GM12878 (cell line): ENCODE results near the gene GATA2. TPM values are rescaled to one million over a fixed set of nuclear protein-coding genes. Genes with fewer than 3 reads are reported as not detected.

Experiments
- ATAC-seq: fragments of 200-7000 bp; cut with Tn5 transposase; 3 replicates; pipeline ENCODE4 v1.9.1; 2020; ENCODE audit warnings: mild to moderate bottlenecking, moderate library complexity
- BruUV-seq: library from RNA; stranded (reverse); fragments of 400-500 nt; replicated peaks from 2 replicates; lab custom pipeline; 2021; lab: Mats Ljungman, UMichigan
- CTCF ChIA-PET: fragments of 300-600 bp; sonication (Branson Sonifier 250); formaldehyde crosslinking; extraction: SDS; loops from one replicate; lab custom pipeline; 2021; ENCODE audit warnings: inconsistent platforms; lab: Yijun Ruan, JAX
- POLR2A ChIA-PET: fragments of 350-600 bp; formaldehyde crosslinking; extraction: SDS; loops from one replicate; lab custom pipeline; 2021; ENCODE audit warnings: inconsistent platforms; lab: Charles Lee
- RAD21 ChIA-PET: fragments of 300-600 bp; sonication (Branson Sonifier 250); formaldehyde crosslinking; loops from one replicate; lab custom pipeline; 2023; ENCODE audit warnings: antibody characterized with exemption; ENCODE audit not compliant: unreplicated experiment; lab: Charles Lee
- SMC1A ChIA-PET: fragments of 300-600 bp; sonication (Branson Sonifier 250); formaldehyde crosslinking; loops from one replicate; lab custom pipeline; 2023; ENCODE audit not compliant: unreplicated experiment, uncharacterized antibody; lab: Charles Lee
- DNase-seq: peaks from one replicate; pipeline ENCODE4 v3.0.0-alpha.2; 2011; ENCODE audit warnings: low read depth, low spot score
- FAIRE-seq: peaks from 3 replicates; lab custom pipeline; 2011; peaks lifted over from hg19 to GRCh38; lab: Jason Lieb, UNC
- H2AFZ ChIP-seq: 2 replicates; pipeline ENCODE4 v1.6.0; 2011; ENCODE audit warnings: low read depth, low read length, control low read depth; ENCODE audit not compliant: control insufficient read depth
- H3K27ac ChIP-seq: 2 replicates; pipeline ENCODE4 v1.5.1; 2011; ENCODE audit warnings: control low read depth; ENCODE audit not compliant: control insufficient read depth, insufficient read depth
- H3K27me3 ChIP-seq, 2 experiments: replicated peaks in 1 of 2; 2 replicates each; pipeline versions ENCODE4 v1.6.0 to v1.6.1; 2011; ENCODE audit warnings: low read length in 1 of 2; ENCODE audit not compliant: control insufficient read depth in 2 of 2, insufficient read depth in 2 of 2
- H3K36me3 ChIP-seq, 2 experiments: 2 replicates each; pipeline ENCODE4 v1.5.1; 2011; ENCODE audit warnings: low read length in 1 of 2; ENCODE audit not compliant: control insufficient read depth in 2 of 2, insufficient read depth in 2 of 2
- H3K4me1 ChIP-seq: 2 replicates; pipeline ENCODE4 v1.6.1; 2011; ENCODE audit warnings: mild to moderate bottlenecking, low read length, moderate library complexity, mixed read lengths; ENCODE audit not compliant: control insufficient read depth, insufficient read depth
- H3K4me2 ChIP-seq: 2 replicates; pipeline ENCODE4 v1.6.0; 2011; ENCODE audit warnings: control low read depth; ENCODE audit not compliant: control insufficient read depth, insufficient read depth
- H3K4me3 ChIP-seq: fragments of 200-600 bp; sonication (generic); 2 replicates; pipeline ENCODE4 v1.5.1; 2016
- H3K79me2 ChIP-seq: 2 replicates; pipeline ENCODE4 v1.6.0; 2011; ENCODE audit warnings: low read length; ENCODE audit not compliant: control insufficient read depth, insufficient read depth
- H3K9ac ChIP-seq: 2 replicates; pipeline ENCODE4 v1.8.0; 2011; ENCODE audit warnings: low read length, control low read depth, mixed read lengths; ENCODE audit not compliant: control insufficient read depth, insufficient read depth
- H3K9me3 ChIP-seq: replicated peaks from 3 replicates; pipeline ENCODE4 v1.5.1; 2011; ENCODE audit warnings: mild to moderate bottlenecking, low read length; ENCODE audit not compliant: control insufficient read depth, insufficient read depth
- H4K20me1 ChIP-seq: 2 replicates; pipeline ENCODE4 v1.6.0; 2011; ENCODE audit not compliant: control insufficient read depth, insufficient read depth
- BHLHE40 ChIP-seq, 2 experiments: fragments of 450-650 bp in 1 of 2; IDR thresholded peaks; 2 replicates each; pipeline ENCODE4 v1.6.1; 2011 to 2017; ENCODE audit warnings: low read depth in 2 of 2, borderline replicate concordance in 1 of 2, improper control_type of control experiment in 1 of 2, low read length in 1 of 2, mild to moderate bottlenecking in 1 of 2
- CEBPB ChIP-seq, 2 experiments: fragments of 150-350 bp in 1 of 2; IDR thresholded peaks; 2 replicates each; pipeline ENCODE4 v1.6.1; 2012 to 2014; ENCODE audit warnings: low read depth in 2 of 2, low read length in 2 of 2, borderline replicate concordance in 1 of 2, inconsistent platforms in 1 of 2
- IRF5 ChIP-seq: fragments of 450-650 bp; IDR thresholded peaks from 2 replicates; pipeline ENCODE4 v1.6.1; 2017; ENCODE audit warnings: borderline replicate concordance
- KAT2A ChIP-seq: conservative IDR thresholded peaks from 2 replicates; pipeline ENCODE4 v1.6.1; 2011; ENCODE audit warnings: low read depth, low read length; ENCODE audit not compliant: control insufficient read depth
- MAX ChIP-seq: IDR thresholded peaks from 2 replicates; pipeline ENCODE4 v1.6.1; 2012; ENCODE audit warnings: low read depth, low read length, improper control_type of control experiment
- NR2F1 ChIP-seq: fragments of 450-650 bp; conservative IDR thresholded peaks from 2 replicates; pipeline ENCODE4 v1.6.1; 2017; ENCODE audit warnings: mild to moderate bottlenecking
- PAX5 ChIP-seq: IDR thresholded peaks from 2 replicates; pipeline ENCODE4 v1.6.1; 2011; ENCODE audit warnings: low read depth, low read length, borderline replicate concordance
- SIN3A ChIP-seq: IDR thresholded peaks from 2 replicates; pipeline ENCODE4 v1.6.1; 2012; ENCODE audit warnings: low read depth, low read length, improper control_type of control experiment
- ZNF274 ChIP-seq: IDR thresholded peaks from one replicate; pipeline ENCODE4 v1.8.0; 2011; ENCODE audit not compliant: insufficient read length, insufficient read depth
- WGBS: methylation state at CpG from one replicate; pipeline ENCODE4 v1.1.6; 2016; ENCODE audit warnings: low lambda C conversion rate; ENCODE audit not compliant: insufficient replicate concordance, insufficient coverage; ENCODE audit errors: missing lambda C conversion rate; 5-methylcytosine and 5-hydroxymethylcytosine counted together
- in situ Hi-C: fragments of 300-500 bp; cut with MboI; formaldehyde crosslinking; loops from 9 replicates; pipeline ENCODE4 v1.14.3; 2018; ENCODE audit warnings: mixed read lengths
- intact Hi-C: fragments of 100-400 bp; cut with micrococcal nuclease; formaldehyde crosslinking; loops from one replicate; pipeline ENCODE4 v1.14.2; 2022; ENCODE audit not compliant: unreplicated experiment
- polyA plus RNA-seq, 11 experiments: library from polyadenylated mRNA; depleted of rRNA in 4 of 11; unstranded in 6 of 11; stranded (reverse) in 5 of 11; fragments of >200 nt; fragmentation: Nextera tagmentation in 4 of 11; fragmentation: Illumina TruSeq in 1 of 11; extraction: Ambion mirVana in 4 of 11; extraction: Trizol in 1 of 11; gene quantifications; 1 replicate in 1 of 11; 2 replicates in 10 of 11; pipeline versions ENCODE4 v1.2.1 to v1.2.3, GENCODE V29; 2011 to 2016; ENCODE audit warnings: inconsistent platforms in 2 of 11, missing spikeins in 2 of 11, low read depth in 1 of 11
- total RNA-seq, 4 experiments: library from RNA; depleted of rRNA in 3 of 4; stranded (reverse); fragments of >200 nt in 3 of 4; fragmentation: Illumina TruSeq in 1 of 4; extraction: Trizol in 1 of 4; gene quantifications; 2 replicates each; pipeline versions ENCODE4 v1.2.1 to v1.2.3, GENCODE V29; 2013 to 2021

GATA2 gene
- total and polyA plus RNA-seq, 10 of the 15 experiments (the other 5 are each of a cell fraction or from before 2014, with no cell fraction given) = 0.56 TPM; not detected in 9

- TF ChIP-seq KAT2A (no peak), MAX (no peak)
Observed at GRCh38 chr3:128503164-128503651, 10.2 kb upstream of the GATA2 start (continued).

- Histone ChIP-seq H4K20me1 (no peaks in the 10 kb centered on the region), H3K27ac (no peak overlapping the region), H3K27me3 (no peaks in the 10 kb centered on the region; a peak in 2 of 4 replicates), H3K36me3 (no peaks in the 10 kb centered on the region), H3K9me3 (peaks cover 1% of the 10 kb centered on the region; the same call in 1 of the 3 replicates), H3K79me2 (no peaks in the 10 kb centered on the region), H3K4me2 (no peak overlapping the region), H3K4me1 (no peaks in the 10 kb centered on the region), H3K9ac (no peak overlapping the region), H3K4me3 (no peak overlapping the region), H2AFZ (no peak overlapping the region)
- no peak for TF ChIP-seq BHLHE40 (IDR thresholded peaks at IDR 0.05; ENCODE audit: borderline replicate concordance in 1 of 2, low read depth in 2 of 2, low read length in 1 of 2)
- no peak for TF ChIP-seq ZNF274
- TF ChIP-seq NR2F1 = no peak
- TF ChIP-seq SIN3A = no peak
- no peak for TF ChIP-seq IRF5
- no peak for TF ChIP-seq PAX5
- no peak for TF ChIP-seq CEBPB (IDR thresholded peaks at IDR 0.05; ENCODE audit: borderline replicate concordance in 1 of 2, low read depth in 2 of 2, low read length in 2 of 2)
- CTCF ChIA-PET = no interaction called here
- POLR2A ChIA-PET = no interaction called here
- RAD21 ChIA-PET = no interaction called here
- FAIRE-seq (no peak), ATAC-seq (no peak), DNase-seq (no peak)
- BruUV-seq = no TSS peak
- SMC1A ChIA-PET = no interaction called here
- intact Hi-C loops (no loop called here), in situ Hi-C loops (no loop called here)
- 63% methylated on average over 5 of the region's 5 CpGs for WGBS
Observed at GRCh38 chr3:128502712-128503111, 9.7 kb upstream of the GATA2 start.
